ENCODE results near the gene TAF8. TPM values are rescaled to one million over a fixed set of nuclear protein-coding genes. Genes with fewer than 3 reads are reported as not detected.

The TAF8 gene
- total RNA-seq, 1 donor from 2014 or later: 26.0 TPM

GRCh38 chr6:42129360-42129676 is 79.0 kb downstream of the TAF8 start:
- Histone ChIP-seq H3K27me3 (no peaks in the 10 kb centered on the region), H3K4me3 (no peak overlapping the region), H3K9me3 (no peaks in the 10 kb centered on the region), H3K4me1 (no peaks in the 10 kb centered on the region), H3K27ac (no peak overlapping the region), H3K36me3 (no peaks in the 10 kb centered on the region)
- TF ChIP-seq CTCF (IDR thresholded peaks at IDR 0.05): no peak
- intact Hi-C loops (cut with DNase I): no loop called here
- no peak for DNase-seq (ENCODE audit: low spot score in 2 of 2)

- intact Hi-C loops (cut with DNase I): no loop called here
Measured at GRCh38 chr6:42131531-42131930, 81.2 kb downstream of the TAF8 start.

GRCh38 chr6:42133926-42134325 is 83.6 kb downstream of the TAF8 start:
- intact Hi-C loops (cut with DNase I): no loop called here
- H3K4me1 ChIP-seq: no peaks in the 10 kb centered on the region
- H3K27ac ChIP-seq: no peak overlapping the region
- no peak for TF ChIP-seq CTCF (IDR thresholded peaks at IDR 0.05)
- no peak for DNase-seq (ENCODE audit: low spot score in 2 of 2)
- H3K27me3 ChIP-seq: no peaks in the 10 kb centered on the region
- H3K4me3 ChIP-seq: no peak overlapping the region
- H3K36me3 ChIP-seq: no peaks in the 10 kb centered on the region
- no peaks in the 10 kb centered on the region for H3K9me3 ChIP-seq

More at GRCh38 chr6:42131531-42131930, 81.2 kb downstream of the TAF8 start:
- Histone ChIP-seq H3K27me3 (no peaks in the 10 kb centered on the region), H3K36me3 (no peaks in the 10 kb centered on the region), H3K9me3 (no peaks in the 10 kb centered on the region), H3K27ac (no peak overlapping the region), H3K4me1 (no peaks in the 10 kb centered on the region), H3K4me3 (no peak overlapping the region)
- DNase-seq (ENCODE audit: low spot score in 2 of 2): no peak
- TF ChIP-seq CTCF (IDR thresholded peaks at IDR 0.05): no peak

- Histone ChIP-seq H3K4me1 (no peaks in the 10 kb centered on the region), H3K27me3 (no peaks in the 10 kb centered on the region), H3K36me3 (no peaks in the 10 kb centered on the region), H3K4me3 (no peak overlapping the region), H3K9me3 (no peaks in the 10 kb centered on the region), H3K27ac (no peak overlapping the region)
- no peak for DNase-seq (ENCODE audit: low spot score in 2 of 2)
- intact Hi-C loops (cut with DNase I): no loop called here
- no peak for TF ChIP-seq CTCF (IDR thresholded peaks at IDR 0.05)
Measured at GRCh38 chr6:42135161-42135560, 84.8 kb downstream of the TAF8 start.

- no peaks in the 10 kb centered on the region for H3K27me3 ChIP-seq
- H3K4me1 ChIP-seq: no peaks in the 10 kb centered on the region
- no peak overlapping the region for H3K4me3 ChIP-seq
- intact Hi-C loops (cut with DNase I): no loop called here
- no peaks in the 10 kb centered on the region for H3K36me3 ChIP-seq
- no peak for DNase-seq (ENCODE audit: low spot score in 2 of 2)
- no peaks in the 10 kb centered on the region for H3K9me3 ChIP-seq
- no peak for TF ChIP-seq CTCF (IDR thresholded peaks at IDR 0.05)
- H3K27ac ChIP-seq: no peak overlapping the region
Measured at GRCh38 chr6:42135722-42136121, 85.4 kb downstream of the TAF8 start.

- Histone ChIP-seq H3K9me3 (no peaks in the 10 kb centered on the region), H3K27me3 (no peaks in the 10 kb centered on the region), H3K27ac (no peak overlapping the region), H3K36me3 (no peaks in the 10 kb centered on the region), H3K4me3 (no peak overlapping the region), H3K4me1 (no peaks in the 10 kb centered on the region)
- no peak for TF ChIP-seq CTCF (IDR thresholded peaks at IDR 0.05)
- no peak for DNase-seq (ENCODE audit: low spot score in 2 of 2)
- intact Hi-C loops (cut with DNase I): no loop called here
Measured at GRCh38 chr6:42136508-42137193, 86.3 kb downstream of the TAF8 start.
